ENCODE measurements around the gene ACVR1B.

DNA sequence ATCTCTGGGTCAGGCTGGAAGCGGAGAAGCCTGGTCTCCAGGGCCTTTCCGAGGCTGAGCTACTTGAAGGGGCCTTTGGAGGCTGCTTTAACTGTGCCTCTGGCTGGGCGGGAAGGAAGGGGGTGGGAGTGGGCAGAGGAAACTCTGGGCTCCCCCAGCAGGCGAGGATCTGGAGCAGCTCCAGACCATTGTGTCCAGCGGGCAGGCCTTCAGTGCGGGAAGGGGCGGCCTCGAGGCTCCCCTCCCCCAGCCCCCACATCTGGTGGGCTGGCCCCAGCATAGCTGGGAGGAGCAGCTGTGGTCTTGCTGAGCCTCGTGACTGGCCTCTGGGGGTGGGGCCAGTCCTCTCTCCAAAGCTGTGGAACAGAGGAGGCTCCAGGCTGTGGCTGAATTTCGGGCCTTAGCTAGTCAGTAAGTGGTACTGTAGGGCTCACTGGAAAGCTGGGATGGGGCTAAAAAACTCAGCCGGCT, 58.7 kb downstream of the ACVR1B start:
- TF ChIP-seq, protein P1, sequence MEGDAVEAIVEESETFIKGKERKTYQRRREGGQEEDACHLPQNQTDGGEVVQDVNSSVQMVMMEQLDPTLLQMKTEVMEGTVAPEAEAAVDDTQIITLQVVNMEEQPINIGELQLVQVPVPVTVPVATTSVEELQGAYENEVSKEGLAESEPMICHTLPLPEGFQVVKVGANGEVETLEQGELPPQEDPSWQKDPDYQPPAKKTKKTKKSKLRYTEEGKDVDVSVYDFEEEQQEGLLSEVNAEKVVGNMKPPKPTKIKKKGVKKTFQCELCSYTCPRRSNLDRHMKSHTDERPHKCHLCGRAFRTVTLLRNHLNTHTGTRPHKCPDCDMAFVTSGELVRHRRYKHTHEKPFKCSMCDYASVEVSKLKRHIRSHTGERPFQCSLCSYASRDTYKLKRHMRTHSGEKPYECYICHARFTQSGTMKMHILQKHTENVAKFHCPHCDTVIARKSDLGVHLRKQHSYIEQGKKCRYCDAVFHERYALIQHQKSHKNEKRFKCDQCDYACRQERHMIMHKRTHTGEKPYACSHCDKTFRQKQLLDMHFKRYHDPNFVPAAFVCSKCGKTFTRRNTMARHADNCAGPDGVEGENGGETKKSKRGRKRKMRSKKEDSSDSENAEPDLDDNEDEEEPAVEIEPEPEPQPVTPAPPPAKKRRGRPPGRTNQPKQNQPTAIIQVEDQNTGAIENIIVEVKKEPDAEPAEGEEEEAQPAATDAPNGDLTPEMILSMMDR (IDR thresholded peaks at IDR 0.05; ENCODE audit: low read length), result no peak
- TF ChIP-seq EZH2 (optimal IDR thresholded peaks at IDR 0.05; ENCODE audit: low read depth, low read length), result no peak
- no peak for TF ChIP-seq EZH2phosphoT487 (IDR thresholded peaks at IDR 0.05; ENCODE audit: low read length)

Data from MM.1S (cell line).